ENCODE data around the gene ACP1. TPM values are rescaled to one million over a fixed set of nuclear protein-coding genes. Genes with fewer than 3 reads are reported as not detected.

ACP1 gene
- total RNA-seq, 4 donors from 2014 or later: 62.3 to 69.0 (median 65.3) TPM

DNA sequence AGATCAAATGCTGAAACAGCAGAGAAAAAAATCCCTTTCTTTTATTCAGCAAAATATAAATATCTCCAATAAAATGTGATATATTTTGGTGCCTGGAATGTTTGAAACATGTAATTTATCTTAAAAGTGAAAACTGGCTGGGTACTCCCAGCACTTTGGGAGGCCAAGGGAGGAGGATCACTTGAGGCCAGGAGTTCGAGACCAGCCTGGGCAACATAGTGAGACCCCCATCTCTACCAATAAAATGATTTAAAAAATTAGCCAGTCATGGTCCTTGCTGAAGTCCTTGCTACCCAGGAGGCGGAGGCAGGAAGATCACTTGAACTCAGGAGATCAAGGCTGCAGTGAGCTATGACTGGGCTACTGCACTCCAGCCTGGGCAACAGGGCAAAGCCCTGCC is 9.6 kb upstream of the ACP1 start:
- no peak for ATAC-seq (ENCODE audit: low FRiP score)
- TF ChIP-seq, protein P1, sequence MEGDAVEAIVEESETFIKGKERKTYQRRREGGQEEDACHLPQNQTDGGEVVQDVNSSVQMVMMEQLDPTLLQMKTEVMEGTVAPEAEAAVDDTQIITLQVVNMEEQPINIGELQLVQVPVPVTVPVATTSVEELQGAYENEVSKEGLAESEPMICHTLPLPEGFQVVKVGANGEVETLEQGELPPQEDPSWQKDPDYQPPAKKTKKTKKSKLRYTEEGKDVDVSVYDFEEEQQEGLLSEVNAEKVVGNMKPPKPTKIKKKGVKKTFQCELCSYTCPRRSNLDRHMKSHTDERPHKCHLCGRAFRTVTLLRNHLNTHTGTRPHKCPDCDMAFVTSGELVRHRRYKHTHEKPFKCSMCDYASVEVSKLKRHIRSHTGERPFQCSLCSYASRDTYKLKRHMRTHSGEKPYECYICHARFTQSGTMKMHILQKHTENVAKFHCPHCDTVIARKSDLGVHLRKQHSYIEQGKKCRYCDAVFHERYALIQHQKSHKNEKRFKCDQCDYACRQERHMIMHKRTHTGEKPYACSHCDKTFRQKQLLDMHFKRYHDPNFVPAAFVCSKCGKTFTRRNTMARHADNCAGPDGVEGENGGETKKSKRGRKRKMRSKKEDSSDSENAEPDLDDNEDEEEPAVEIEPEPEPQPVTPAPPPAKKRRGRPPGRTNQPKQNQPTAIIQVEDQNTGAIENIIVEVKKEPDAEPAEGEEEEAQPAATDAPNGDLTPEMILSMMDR (IDR thresholded peaks at IDR 0.05): no peak

DNA sequence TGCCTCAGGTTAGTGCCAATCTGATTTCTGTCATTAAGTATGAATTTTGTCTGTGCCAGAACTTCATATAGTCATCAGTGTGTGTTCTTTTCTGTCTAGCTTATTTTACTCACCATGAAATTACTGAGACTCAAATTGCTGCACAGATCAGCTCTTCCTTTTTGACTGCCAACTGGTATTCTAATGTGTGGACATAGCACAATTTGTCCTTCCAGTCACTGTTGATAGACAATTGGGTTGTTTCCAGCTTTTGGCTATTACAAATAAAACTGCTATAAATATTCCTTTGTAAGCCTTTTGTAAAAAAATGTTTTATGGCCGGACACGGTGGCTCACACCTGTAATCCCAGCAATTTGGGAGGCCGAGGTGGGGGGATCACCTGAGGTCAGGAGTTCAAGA is 8.7 kb upstream of the ACP1 start:
- DNase-seq (ENCODE audit: low spot score): no peak
- TF ChIP-seq, protein P1 (IDR thresholded peaks at IDR 0.05): no peak
- ATAC-seq (ENCODE audit: low FRiP score): no peak

More for the DNA sequence above, 9.6 kb upstream of the ACP1 start:
- DNase-seq (ENCODE audit: low spot score): no peak

DNA sequence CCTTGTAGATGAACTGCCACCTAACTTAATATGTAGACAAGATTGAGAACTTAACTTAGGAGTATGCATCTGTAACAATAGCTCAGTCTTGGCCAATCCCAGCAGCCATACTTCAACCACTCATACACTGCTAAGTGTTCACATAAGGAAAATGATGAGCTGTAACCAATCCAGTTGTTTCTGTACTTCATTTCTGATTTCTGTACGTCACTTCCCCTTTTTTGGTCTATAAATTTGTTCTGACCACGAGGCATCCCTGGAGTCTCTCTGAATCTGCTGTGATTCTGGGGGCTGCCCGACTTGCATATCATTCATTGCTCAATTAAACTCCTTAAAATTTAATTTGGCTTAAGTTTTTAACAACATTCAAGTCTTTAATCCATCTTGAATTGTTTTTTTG is 7.3 kb upstream of the ACP1 start:
- TF ChIP-seq, protein P1 (IDR thresholded peaks at IDR 0.05): no peak
- ATAC-seq (ENCODE audit: low FRiP score) (no peak), DNase-seq (ENCODE audit: low spot score) (no peak)

DNA sequence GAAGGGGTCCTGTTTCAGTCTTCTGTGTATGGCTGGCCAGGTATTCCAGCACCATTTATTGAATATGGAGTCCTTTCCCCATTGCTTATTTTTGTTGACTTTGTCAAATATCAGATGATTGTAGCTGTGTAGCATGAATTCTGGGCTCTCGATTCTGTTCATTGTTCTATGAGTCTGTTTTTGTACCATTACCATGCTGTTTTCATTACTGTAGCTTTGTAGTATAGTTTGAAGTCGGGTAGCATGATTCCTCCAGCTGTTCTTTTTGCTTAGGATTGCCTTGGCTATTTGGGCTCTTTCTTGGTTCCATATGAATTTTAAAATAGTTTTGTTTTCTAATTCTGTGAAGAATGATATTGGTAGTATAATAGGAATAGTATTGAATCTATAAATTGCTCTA is 6.9 kb upstream of the ACP1 start:
- TF ChIP-seq, protein P1 (IDR thresholded peaks at IDR 0.05): no peak
- DNase-seq (ENCODE audit: low spot score) (no peak), ATAC-seq (ENCODE audit: low FRiP score) (no peak)

DNA sequence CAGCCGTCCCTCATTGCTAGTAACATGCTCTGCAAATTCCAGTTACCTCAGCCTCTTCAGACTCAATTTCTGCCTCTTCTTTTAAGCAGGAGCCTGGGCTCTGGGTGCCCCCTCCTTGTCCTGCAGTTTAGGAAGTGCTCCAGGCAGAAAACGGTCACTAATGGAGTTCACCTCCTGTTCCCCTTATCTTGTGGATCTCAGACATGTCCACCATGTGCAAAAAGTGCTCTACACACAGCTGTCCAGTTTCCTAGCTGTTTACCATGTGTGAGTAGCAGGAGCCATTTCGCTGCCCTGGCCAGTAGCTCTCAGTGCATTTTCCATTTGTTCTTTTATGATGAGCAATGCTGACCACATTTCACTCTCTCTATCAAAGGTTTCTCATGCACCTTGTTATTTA is 5.8 kb upstream of the ACP1 start:
- TF ChIP-seq, protein P1 (IDR thresholded peaks at IDR 0.05): no peak
- DNase-seq (ENCODE audit: low spot score) (no peak), ATAC-seq (ENCODE audit: low FRiP score) (no peak)

DNA sequence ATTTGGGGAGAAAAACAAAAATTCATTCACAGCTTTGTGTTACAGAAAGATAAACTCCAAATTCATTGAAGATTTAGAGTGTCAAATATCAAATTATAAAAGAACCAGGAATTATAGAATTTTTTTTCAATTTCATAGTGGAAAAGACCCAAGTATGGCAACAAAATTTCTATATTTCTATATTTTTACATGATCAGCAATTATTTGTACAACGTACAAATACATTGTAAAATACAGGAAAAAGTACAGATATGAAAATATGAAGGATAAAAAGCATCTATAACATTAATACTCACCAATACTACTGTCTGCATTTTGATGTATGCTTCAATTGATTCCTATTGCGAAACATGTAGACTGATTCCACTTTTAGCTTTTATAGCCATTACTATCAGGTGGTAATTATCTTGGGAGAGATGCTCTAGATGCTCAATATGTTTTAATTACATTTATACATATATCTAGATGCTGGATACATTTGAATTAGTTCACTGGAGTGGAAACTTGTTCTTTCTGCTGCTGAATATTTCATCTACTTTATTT is 4.9 kb upstream of the ACP1 start:
- TF ChIP-seq, protein P1 (IDR thresholded peaks at IDR 0.05): no peak
- no peak for ATAC-seq (ENCODE audit: low FRiP score)
- DNase-seq (ENCODE audit: low spot score): no peak

DNA sequence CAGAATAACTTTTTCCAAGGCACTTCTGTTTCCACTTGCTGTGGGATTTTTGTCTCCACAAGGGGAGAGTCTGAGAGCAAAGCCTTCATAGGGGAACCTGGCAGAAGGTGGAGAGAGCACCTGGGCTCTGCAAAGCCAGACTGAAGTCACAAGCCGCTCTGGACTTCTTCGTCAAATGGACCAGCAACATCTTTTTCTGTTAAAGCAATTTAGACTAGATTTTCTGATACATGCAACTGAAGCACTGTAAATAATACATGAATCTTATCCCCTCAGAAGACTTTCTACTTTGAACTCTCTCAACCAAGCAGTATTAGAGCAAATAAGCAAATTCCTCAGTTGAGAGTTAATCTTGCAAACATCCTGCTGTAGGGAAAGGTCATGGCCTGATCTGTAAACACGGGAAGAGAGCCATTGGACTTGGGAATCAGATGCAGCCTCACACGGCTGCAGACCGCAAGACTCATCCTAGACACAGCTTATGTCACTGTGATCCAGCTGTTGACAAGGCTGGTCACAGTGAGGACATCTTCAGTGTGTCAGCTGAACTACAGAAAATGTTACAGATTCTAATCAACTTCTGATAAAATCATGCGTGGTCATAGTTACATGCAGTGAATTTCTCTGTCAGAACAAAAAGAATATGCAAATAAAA is 4.1 kb upstream of the ACP1 start:
- no peak for DNase-seq (ENCODE audit: low spot score)
- TF ChIP-seq, protein P1 (IDR thresholded peaks at IDR 0.05): no peak
- ATAC-seq (ENCODE audit: low FRiP score): no peak
